GM12864 (cell line): Measurements from ENCODE around the gene NINJ1.

Source experiments
- DNase-seq: peaks from one replicate; pipeline ENCODE4 v3.0.0-alpha.2; 2011; ENCODE audit warnings: low read depth
- H3K4me3 ChIP-seq: 2 replicates; pipeline ENCODE4 v1.5.1; 2011; ENCODE audit warnings: mild to moderate bottlenecking, low read depth, low read length, control low read depth
- TF ChIP-seq, protein P1 (sequence below): IDR thresholded peaks from 2 replicates; pipeline ENCODE4 v1.5.1; 2011; ENCODE audit warnings: low read depth, mild to moderate bottlenecking, moderate library complexity, low read length, control low read depth, inconsistent platforms; ENCODE audit errors: missing control alignments

Gene NINJ1

DNA sequence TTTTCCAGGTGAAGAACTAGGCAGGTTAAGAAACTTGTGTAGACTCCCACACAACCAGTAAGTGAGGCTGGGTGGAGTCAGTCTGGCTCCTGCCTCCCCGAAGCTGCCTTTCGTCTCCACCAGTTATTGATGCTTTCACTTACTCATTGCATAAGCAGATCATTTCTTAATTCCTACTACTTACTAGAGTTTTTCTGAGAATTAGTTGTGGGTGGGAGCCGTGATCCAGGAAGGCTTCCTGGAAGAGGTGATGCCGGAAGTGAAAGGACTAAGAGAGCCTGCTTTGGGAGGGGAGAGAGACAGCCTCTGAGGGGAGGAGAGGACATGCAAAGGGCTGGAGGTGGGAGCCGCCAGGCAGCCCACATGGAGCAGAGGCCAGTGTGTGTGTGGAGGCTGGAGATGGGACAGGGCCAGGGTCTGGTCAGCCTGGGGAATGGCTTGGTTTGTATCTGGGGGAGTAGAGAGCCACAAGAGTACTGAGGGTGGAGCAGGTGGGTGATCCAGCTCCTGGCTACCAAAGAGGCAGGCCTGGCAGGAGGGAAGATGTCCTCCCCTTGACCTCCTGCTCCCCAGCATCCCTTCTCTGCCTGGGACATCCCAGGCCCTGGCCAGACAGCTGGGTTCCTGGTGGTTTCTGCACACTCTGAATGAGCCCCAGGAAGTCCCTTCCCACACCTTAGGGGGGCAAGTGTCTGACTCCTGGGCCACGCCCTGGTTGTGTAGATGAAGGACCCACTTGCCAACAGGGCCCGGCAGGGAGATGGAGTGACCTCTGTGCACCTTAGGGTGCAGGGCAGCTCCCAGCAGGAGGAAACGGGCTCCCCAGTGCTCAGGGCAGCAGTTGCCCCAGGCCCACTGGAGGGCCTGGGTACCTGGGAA is 50.2 kb downstream of the NINJ1 start:
- DNase-seq: no peak
- no peak overlapping the region for H3K4me3 ChIP-seq
- TF ChIP-seq, protein P1, sequence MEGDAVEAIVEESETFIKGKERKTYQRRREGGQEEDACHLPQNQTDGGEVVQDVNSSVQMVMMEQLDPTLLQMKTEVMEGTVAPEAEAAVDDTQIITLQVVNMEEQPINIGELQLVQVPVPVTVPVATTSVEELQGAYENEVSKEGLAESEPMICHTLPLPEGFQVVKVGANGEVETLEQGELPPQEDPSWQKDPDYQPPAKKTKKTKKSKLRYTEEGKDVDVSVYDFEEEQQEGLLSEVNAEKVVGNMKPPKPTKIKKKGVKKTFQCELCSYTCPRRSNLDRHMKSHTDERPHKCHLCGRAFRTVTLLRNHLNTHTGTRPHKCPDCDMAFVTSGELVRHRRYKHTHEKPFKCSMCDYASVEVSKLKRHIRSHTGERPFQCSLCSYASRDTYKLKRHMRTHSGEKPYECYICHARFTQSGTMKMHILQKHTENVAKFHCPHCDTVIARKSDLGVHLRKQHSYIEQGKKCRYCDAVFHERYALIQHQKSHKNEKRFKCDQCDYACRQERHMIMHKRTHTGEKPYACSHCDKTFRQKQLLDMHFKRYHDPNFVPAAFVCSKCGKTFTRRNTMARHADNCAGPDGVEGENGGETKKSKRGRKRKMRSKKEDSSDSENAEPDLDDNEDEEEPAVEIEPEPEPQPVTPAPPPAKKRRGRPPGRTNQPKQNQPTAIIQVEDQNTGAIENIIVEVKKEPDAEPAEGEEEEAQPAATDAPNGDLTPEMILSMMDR: no peak

DNA sequence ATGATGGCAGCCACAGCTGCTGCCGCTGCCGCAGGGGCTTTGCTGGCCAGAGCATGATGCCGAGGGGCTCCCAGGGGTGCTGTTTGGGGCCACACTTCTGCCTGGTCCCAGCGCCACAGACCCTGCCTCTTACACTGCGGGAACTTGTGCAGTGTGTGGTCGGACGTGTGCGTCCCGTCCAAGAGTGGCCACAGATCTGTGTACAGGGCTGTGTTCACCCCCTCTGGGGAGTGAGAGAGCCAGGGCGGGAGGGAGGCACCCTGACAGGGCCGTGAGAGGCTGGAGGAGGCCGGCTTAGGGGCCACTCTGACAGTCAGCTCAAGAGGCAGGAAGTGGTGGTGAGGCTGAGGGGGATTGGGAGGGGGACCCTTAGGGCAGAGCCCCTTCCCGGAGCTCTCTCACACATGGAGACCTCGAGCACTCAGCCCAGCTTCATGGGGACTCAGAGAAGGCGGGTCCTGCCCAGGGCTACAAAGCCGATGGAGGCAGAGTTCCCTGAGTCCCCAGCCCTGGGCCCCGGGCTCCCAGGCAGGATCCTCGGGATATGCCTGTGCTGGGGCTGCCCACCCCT is 51.1 kb downstream of the NINJ1 start:
- H3K4me3 ChIP-seq: no peak overlapping the region
- no peak for DNase-seq
- TF ChIP-seq, protein P1: no peak

DNA sequence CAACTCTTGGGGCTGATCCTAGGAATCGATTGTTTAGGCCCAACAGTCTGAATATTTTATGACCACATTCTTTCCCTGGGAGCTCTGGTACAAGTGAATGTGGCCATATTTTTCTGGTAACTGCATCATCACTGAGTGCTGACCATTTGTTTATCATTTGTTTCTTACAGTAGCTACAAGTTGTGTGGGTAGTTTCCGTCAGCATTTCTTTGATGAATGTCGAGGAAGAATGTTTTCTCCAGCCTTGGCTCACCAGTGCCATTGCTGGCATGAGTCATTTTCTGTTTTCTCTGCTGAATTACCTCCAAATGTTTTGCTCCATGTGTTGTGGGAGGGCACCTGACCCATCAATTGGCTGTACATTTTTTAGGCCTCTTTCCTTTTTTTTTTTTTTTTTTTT is 52.1 kb downstream of the NINJ1 start:
- no peak for DNase-seq
- H3K4me3 ChIP-seq: no peak overlapping the region
- TF ChIP-seq, protein P1: no peak

DNA sequence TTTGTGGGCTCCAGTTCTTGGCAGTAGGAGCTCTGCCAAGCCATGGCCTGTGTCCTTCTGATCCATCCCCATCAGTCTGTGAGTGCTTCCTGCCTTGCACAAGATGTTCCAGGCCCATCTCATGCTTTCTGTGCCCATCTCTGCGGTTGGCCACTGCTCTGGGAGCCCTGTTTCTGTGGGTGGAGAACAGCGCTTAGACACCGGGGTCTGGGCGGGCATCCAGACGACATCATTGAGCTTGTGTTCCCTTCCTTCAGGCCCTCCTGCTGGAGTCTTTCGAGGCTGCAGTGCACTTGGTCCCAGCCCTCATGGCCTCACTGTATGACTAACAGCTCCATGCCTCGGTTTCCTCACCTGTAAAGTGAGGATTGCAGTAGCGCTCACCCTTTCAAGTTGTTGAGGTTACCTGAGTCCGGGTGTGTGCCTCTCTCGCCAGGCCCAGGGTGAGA is 52.9 kb downstream of the NINJ1 start:
- TF ChIP-seq, protein P1: no peak
- H3K4me3 ChIP-seq: no peak overlapping the region
- no peak for DNase-seq

DNA sequence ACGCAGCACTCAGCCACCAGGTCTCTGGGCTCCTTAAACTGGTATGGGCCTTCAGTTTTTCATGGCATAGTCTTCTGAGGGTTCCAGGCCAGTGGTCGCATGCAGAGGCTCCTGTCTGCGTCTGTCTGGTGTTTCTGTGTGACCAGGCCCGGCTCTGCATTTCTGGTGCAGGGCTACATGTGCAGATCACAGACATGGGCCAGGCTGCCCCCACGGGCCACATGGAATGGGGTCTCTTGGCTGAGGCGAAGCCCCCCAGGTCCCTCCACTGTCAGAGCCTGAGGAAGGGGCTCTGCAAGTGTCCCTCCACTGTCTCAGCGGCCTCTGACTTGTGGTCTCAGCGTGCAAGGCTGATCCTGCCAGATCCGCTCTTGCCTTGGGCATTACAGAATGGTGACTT is 53.6 kb downstream of the NINJ1 start:
- TF ChIP-seq, protein P1: no peak
- DNase-seq: no peak
- H3K4me3 ChIP-seq: no peak overlapping the region

DNA sequence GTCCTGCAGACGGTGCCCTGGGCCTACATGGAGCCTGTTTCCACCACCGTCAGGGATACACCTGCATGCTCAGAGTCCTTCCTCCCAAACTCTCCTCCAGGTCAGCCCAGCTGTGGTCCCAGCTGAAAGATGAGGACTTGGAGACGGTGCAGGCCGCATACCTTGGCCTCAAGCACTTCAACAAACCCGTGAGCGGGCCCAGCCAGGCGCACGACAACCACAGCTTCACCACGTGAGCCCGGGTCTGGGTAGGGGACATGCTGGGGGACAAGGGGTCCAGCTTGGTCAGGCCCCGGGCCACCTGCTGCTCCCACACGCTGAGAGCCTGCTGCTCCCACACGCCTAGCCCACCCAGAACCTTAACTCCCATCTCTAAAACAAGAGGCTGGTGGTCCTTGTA is 54.7 kb downstream of the NINJ1 start:
- H3K4me3 ChIP-seq: no peak overlapping the region
- DNase-seq: no peak
- TF ChIP-seq, protein P1: no peak
